DND-41 (cell line): ENCODE data around the gene RPEL1.
"Not testable (repeated sequence)": the region's sequence is repeated elsewhere in the genome, so short reads cannot be mapped to it uniquely, and the experiment has no call there.

Experiments
- ATAC-seq: fragments of 200-7000 bp; cut with Tn5 transposase; 3 replicates; pipeline ENCODE4 v1.9.1; 2021; ENCODE audit warnings: low read depth; ENCODE audit not compliant: insufficient read depth
- DNase-seq: peaks from one replicate; pipeline ENCODE4 v3.0.0-alpha.2; 2020
- H2AFZ ChIP-seq: 2 replicates; pipeline ENCODE4 v1.6.0; 2012; ENCODE audit warnings: low read depth, low read length
- H3K27ac ChIP-seq: 2 replicates; pipeline ENCODE4 v1.5.1; 2012; ENCODE audit warnings: low read length, inconsistent platforms
- H3K27me3 ChIP-seq: fragments of 200-600 bp; sonication (generic); 2 replicates; pipeline ENCODE4 v1.6.0; 2012; ENCODE audit warnings: low read length, mild to moderate bottlenecking, inconsistent platforms; ENCODE audit not compliant: insufficient read depth, poor library complexity
- H3K36me3 ChIP-seq: 2 replicates; pipeline ENCODE4 v1.5.1; 2012; ENCODE audit warnings: low read length, inconsistent platforms; ENCODE audit not compliant: insufficient read depth
- H3K4me1 ChIP-seq: 2 replicates; pipeline ENCODE4 v1.5.1; 2012; ENCODE audit warnings: mild to moderate bottlenecking, low read length; ENCODE audit not compliant: insufficient read depth
- H3K4me2 ChIP-seq: 2 replicates; pipeline ENCODE4 v1.6.0; 2012; ENCODE audit warnings: mild to moderate bottlenecking, moderate library complexity, low read length, inconsistent platforms; ENCODE audit not compliant: insufficient read depth
- H3K4me3 ChIP-seq, 2 experiments: fragments of 200-600 bp in 1 of 2; shearing (Covaris generic) in 1 of 2; 2 replicates each; pipeline ENCODE4 v1.5.1; 2012 to 2016; ENCODE audit warnings: inconsistent platforms in 2 of 2, low read length in 2 of 2, mild to moderate bottlenecking in 2 of 2, low read depth in 1 of 2, moderate library complexity in 1 of 2
- H3K79me2 ChIP-seq: 2 replicates; pipeline ENCODE4 v1.6.0; 2012; ENCODE audit warnings: low read length, inconsistent platforms; ENCODE audit not compliant: insufficient read depth
- H3K9ac ChIP-seq: 2 replicates; pipeline ENCODE4 v1.6.0; 2012; ENCODE audit warnings: low read depth, mild to moderate bottlenecking, inconsistent platforms, low read length, moderate library complexity
- H3K9me3 ChIP-seq: 2 replicates; pipeline ENCODE4 v1.5.1; 2012; ENCODE audit warnings: low read length, moderate library complexity, mild to moderate bottlenecking, inconsistent platforms; ENCODE audit not compliant: insufficient read depth, severe bottlenecking
- H4K20me1 ChIP-seq: 2 replicates; pipeline ENCODE4 v1.6.0; 2012; ENCODE audit warnings: low read length; ENCODE audit not compliant: insufficient read depth
- CTCF ChIP-seq: IDR thresholded peaks from 2 replicates; pipeline ENCODE4 v1.5.1; 2012; ENCODE audit warnings: borderline replicate concordance, low read length, moderate library complexity, mild to moderate bottlenecking; ENCODE audit not compliant: poor library complexity, severe bottlenecking; ENCODE audit errors: extremely low read depth
- EZH2 ChIP-seq: IDR thresholded peaks from 3 replicates; pipeline ENCODE4 v1.6.1; 2012; ENCODE audit warnings: borderline replicate concordance, low read depth, mild to moderate bottlenecking, moderate library complexity, low read length, inconsistent platforms; ENCODE audit not compliant: severe bottlenecking

Gene RPEL1

GRCh38 chr10:103245587-103245986 is at the start of gene RPEL1:
TSS of gene RPEL1 (plus strand) at chr10:103245887. CDS start at chr10:103245997, 110 bp downstream.
- not testable (repeated sequence) for H2AFZ ChIP-seq, H3K27ac ChIP-seq, DNase-seq, H4K20me1 ChIP-seq, H3K27me3 ChIP-seq, H3K36me3 ChIP-seq, H3K9ac ChIP-seq, H3K4me3 ChIP-seq, H3K4me1 ChIP-seq, H3K9me3 ChIP-seq, ATAC-seq, H3K79me2 ChIP-seq
- H3K4me2 ChIP-seq = 0 out of 2 replicates have a peak within 1 kb of the TSS, but pooled peaks have one; percentile 32

- Histone ChIP-seq H3K27me3 (no peaks in the 10 kb centered on the region), H3K4me2 (no peak overlapping the region), H3K36me3 (no peaks in the 10 kb centered on the region; the same call in 1 of the 2 replicates), H3K4me3 (no peak overlapping the region), H3K79me2 (peaks cover 15% of the 10 kb centered on the region), H2AFZ (no peak overlapping the region), H3K9me3 (no peaks in the 10 kb centered on the region), H3K9ac (no peak overlapping the region), H3K4me1 (peaks cover 12% of the 10 kb centered on the region), H4K20me1 (peaks cover 5% of the 10 kb centered on the region; the same call in 1 of the 2 replicates), H3K27ac (no peak overlapping the region)
- no peak for DNase-seq
- ATAC-seq = no peak
- TF ChIP-seq CTCF (no peak), EZH2 (no peak)
Measured at GRCh38 chr10:103196516-103196915, 49.2 kb upstream of the RPEL1 start.

GRCh38 chr10:103197174-103197573 is 48.5 kb upstream of the RPEL1 start:
- Histone ChIP-seq H3K4me1 (peaks cover 8% of the 10 kb centered on the region), H3K9ac (no peak overlapping the region), H3K27me3 (no peaks in the 10 kb centered on the region), H3K4me3 (no peak overlapping the region), H3K9me3 (no peaks in the 10 kb centered on the region), H3K27ac (no peak overlapping the region), H2AFZ (no peak overlapping the region), H3K36me3 (no peaks in the 10 kb centered on the region; the same call in 1 of the 2 replicates), H3K4me2 (no peak overlapping the region), H4K20me1 (peaks cover 4% of the 10 kb centered on the region; the same call in 1 of the 2 replicates), H3K79me2 (peaks cover 8% of the 10 kb centered on the region)
- no peak for DNase-seq
- no peak for ATAC-seq
- TF ChIP-seq EZH2 (no peak), CTCF (no peak)

- no peaks in the 10 kb centered on the region; the same call in 1 of the 2 replicates for H3K36me3 ChIP-seq
- H3K4me1 ChIP-seq = peaks cover 8% of the 10 kb centered on the region
- H3K9me3 ChIP-seq = no peaks in the 10 kb centered on the region
- no peaks in the 10 kb centered on the region for H4K20me1 ChIP-seq
- H3K79me2 ChIP-seq = peaks cover under 1% of the 10 kb centered on the region; the same call in 1 of the 2 replicates
- H3K9ac ChIP-seq = no peak overlapping the region
- no peak overlapping the region for H3K4me2 ChIP-seq
- no peak overlapping the region for H2AFZ ChIP-seq
- no peak for DNase-seq
- no peak overlapping the region for H3K27ac ChIP-seq
- no peak overlapping the region for H3K4me3 ChIP-seq
- H3K27me3 ChIP-seq = no peaks in the 10 kb centered on the region
- TF ChIP-seq CTCF (no peak), EZH2 (no peak)
- no peak for ATAC-seq
Measured at GRCh38 chr10:103197903-103198302, 47.8 kb upstream of the RPEL1 start.
